KOPT-K1 (cell line): ENCODE measurements around the gene CBL.

Source experiments
- H3K27ac ChIP-seq: fragments of 200-600 bp; sonication (generic); 2 replicates; pipeline ENCODE4 v1.5.1; 2016; ENCODE audit warnings: antibody characterized with exemption, mild to moderate bottlenecking, low read depth, low read length; ENCODE audit not compliant: poor library complexity, severe bottlenecking
- H3K36me3 ChIP-seq: fragments of 200-600 bp; sonication (generic); 2 replicates; pipeline ENCODE4 v1.5.1; 2017; ENCODE audit warnings: antibody characterized with exemption, mild to moderate bottlenecking, low read length, moderate library complexity; ENCODE audit not compliant: insufficient read depth
- H3K9me3 ChIP-seq: fragments of 200-600 bp; sonication (generic); 2 replicates; pipeline ENCODE4 v1.5.1; 2017; ENCODE audit warnings: antibody characterized with exemption, low read length, mild to moderate bottlenecking; ENCODE audit not compliant: insufficient read depth, poor library complexity, severe bottlenecking

The CBL gene

DNA sequence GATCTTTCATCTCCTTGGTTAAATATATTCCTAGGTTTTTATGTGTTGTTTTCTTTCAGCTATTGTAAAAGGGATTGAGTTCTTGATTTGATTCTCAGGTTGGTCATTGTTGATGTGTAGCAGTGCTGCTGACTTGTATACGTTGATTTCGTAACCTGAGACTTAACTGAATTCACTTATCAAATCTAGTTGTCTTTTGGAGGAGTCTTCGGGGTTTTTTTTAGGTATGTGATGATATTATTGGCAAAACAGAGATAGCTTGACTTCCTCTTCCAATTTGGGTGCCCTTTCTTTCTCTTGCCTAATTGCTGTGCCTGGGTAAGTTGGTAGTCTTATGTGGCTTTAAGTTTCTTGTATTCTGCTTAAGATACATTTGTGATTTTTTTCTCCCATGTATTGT lies 52.8 kb downstream of the CBL start:
- Histone ChIP-seq H3K27ac (no peak overlapping the region), H3K9me3 (no peaks in the 10 kb centered on the region), H3K36me3 (no peaks in the 10 kb centered on the region)

DNA sequence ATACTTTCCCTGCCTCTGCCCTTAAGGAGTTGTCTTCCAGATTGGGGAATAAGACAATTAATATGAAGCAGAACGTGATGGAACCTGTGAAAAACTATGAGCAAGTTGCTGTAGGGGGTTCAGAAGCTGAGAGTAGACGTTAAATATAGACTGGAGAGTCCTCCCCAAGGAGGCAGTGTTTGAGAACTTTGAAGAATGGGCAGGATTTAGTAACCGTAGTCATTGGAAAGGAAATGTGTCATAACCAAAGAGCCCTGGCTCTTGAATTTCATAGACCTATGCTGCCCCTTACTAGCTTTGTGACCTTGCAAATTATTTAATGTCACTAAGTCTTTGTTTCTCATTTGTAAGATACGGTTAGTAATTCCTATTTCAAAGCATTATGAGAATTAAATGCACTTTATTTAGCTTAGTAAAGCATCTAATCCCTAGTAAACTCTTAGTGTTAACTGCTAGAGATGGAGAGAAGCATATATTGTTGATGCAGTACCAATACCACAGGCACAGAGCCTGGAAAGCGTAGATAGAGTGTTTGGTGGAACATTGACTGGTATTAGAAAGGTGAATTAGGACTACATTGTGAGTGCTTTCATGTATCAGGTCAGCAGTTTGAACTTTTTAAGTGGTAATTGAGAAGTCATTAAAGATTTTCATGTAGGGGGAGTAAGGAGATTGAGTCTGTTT lies 56.7 kb downstream of the CBL start:
- Histone ChIP-seq H3K36me3 (no peaks in the 10 kb centered on the region), H3K9me3 (no peaks in the 10 kb centered on the region), H3K27ac (peak overlapping the region; percentile 63)

DNA sequence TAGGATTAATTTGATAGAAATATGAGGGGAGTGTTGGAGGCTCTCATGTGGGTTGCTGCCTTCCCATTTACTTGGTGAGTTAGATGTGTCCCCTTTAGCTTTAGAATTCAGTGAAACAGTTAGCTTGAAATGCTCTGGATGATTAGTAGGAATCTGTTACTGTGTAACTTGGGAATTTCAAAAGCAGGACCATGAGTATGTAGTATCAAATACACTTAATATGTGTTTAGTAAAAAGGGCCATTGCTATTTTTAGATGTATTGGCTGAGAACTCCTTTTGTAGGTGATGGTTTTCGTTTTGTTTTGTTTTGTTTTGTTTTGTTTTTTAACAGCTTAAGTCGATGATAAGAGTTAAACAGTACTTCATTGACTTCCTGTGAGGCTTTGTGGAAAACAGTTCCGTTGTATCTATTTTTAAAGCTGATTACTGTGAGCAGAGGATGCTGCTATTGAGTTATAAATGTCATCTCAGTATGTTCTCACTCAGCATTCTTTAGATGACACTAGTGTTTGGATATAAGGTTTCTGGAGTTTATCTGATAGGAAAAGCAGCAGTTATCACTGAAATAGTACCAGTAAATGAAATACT lies 57.3 kb downstream of the CBL start:
- H3K27ac ChIP-seq, result peak overlapping the region; percentile 63
- no peaks in the 10 kb centered on the region for H3K36me3 ChIP-seq

DNA sequence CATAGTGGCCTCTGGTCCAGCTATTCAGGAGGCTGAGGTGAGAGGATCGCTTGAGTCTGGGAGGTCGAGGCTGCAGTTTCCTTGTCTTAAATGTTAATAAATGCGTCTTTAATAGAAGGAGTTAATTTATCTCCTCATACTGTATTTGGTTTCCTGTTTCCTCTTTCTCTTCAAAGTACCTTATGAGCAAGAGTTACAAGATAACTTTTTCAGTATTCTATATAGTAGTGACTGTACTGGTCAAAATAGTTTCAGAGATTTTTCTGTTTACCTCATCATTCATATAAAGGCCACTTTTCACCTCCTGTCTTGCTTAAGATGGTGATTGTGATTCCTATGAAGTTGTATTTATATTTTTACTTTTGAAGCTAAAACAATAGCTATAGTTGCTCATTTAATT lies 59.9 kb downstream of the CBL start:
- no peaks in the 10 kb centered on the region for H3K9me3 ChIP-seq

More for the DNA sequence above, 57.3 kb downstream of the CBL start:
- no peaks in the 10 kb centered on the region for H3K9me3 ChIP-seq

DNA sequence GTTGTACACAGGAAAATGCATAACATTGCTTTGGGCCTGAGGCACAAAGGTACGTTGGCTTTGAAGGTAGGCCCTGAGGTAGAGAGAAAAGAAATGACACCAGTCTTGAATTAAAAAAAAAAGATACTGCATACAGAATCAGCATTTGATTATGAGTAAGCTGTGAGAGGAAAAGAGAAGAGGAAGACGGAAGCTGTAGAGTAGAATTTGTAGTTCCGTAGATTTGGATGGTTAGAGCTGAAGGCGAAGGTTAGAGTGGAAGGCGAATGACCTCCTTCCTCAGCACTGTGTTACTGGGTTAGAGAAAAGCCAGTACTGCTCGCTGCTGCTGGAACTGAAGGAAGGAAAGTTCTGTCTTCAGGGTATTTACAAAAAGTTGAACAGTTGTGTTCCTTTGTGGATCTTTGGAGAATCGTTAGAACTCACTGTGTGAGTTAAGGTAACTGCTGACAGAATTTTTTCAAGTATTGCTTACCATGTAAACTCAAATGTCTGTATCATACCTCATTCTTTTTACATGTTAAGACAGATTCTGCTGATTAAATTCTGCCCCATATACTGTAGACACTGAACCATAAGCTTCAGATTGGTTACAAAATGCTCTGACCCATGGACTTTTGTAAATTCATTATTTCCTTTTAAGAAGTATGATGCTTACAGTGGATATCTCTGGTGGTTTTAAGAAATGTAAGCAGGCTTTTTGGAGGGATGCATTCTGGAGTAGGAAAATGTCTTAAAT lies 60.5 kb downstream of the CBL start:
- H3K27ac ChIP-seq, result no peak overlapping the region
- H3K36me3 ChIP-seq, result no peaks in the 10 kb centered on the region
- H3K9me3 ChIP-seq, result no peaks in the 10 kb centered on the region

More for the DNA sequence above, 59.9 kb downstream of the CBL start:
- Histone ChIP-seq H3K36me3 (no peaks in the 10 kb centered on the region), H3K27ac (no peak overlapping the region)

DNA sequence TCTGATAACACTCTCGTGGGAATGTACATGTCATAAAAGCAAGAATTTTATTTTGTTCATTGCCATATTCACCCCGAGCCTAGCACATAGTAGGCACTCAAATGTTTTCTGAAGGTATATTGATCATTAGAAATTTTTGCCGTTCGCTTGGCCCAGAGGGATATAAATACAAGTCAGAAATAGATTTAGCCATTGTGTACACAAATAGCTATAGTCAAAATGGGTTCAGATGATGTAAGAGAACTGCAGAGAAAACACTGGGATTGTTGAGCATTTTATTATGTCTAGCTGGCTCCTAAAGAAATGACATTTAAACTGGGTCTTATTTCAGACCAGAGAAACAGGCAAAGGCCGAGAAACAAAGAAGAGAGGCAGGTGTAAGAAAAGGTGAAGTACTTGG lies 61.5 kb downstream of the CBL start:
- Histone ChIP-seq H3K36me3 (no peaks in the 10 kb centered on the region), H3K9me3 (no peaks in the 10 kb centered on the region), H3K27ac (no peak overlapping the region)

DNA sequence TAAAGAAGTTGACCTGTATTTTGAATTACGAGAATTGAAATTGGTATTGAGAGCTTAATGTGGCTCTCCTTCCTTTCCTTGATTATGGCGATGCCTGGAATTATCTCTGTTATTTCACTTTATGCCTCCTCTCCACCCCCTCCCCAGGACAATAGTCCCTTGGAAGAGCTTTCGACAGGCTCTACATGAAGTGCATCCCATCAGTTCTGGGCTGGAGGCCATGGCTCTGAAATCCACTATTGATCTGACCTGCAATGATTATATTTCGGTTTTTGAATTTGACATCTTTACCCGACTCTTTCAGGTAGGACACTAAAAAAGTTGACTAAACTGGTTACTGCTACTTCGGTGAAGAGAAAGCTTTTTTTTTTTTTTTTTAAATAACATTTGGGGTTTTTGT lies 67.6 kb downstream of the CBL start:
- no peak overlapping the region for H3K27ac ChIP-seq
- peaks cover 59% of the 10 kb centered on the region for H3K36me3 ChIP-seq

DNA sequence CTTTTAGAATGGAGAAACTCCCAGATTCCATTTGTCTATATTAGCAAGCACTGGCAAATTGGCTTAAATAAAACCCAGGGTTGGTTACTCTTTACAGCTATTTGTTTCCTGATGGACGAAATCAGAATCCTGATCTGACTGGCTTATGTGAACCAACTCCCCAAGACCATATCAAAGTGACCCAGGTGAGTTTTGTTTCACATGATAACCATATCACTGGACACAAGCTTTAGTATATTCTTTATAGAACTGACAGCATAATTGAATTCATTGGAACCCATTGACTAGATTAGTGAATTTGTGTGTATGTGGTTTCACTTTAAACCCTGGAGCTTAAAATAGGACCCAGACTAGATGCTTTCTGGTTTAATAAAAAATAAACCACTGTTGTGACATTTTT lies 71.5 kb downstream of the CBL start:
- H3K9me3 ChIP-seq, result no peaks in the 10 kb centered on the region
- no peak overlapping the region for H3K27ac ChIP-seq
- H3K36me3 ChIP-seq, result peaks cover 73% of the 10 kb centered on the region

More for the DNA sequence above, 67.6 kb downstream of the CBL start:
- H3K9me3 ChIP-seq, result no peaks in the 10 kb centered on the region

DNA sequence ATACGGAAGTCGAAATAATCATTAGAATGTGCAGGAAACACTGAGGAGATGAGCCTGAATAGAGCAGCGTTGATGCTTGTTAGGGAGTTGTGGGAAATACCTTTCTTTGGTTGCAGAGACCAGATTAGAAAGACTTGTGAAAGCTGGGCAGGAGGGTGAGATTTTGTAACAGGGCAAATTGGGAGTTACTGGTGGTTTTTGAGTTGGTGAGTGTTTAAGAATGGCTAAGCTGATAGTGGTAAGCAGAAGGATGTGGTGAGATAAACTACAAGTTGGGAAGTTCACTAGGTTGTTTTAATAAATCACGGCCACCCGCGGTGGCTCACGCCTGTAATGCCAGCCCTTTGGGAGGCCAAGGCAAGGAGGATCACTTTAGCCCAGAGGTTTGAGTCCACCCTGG lies 76.4 kb downstream of the CBL start:
- Histone ChIP-seq H3K36me3 (peaks cover 55% of the 10 kb centered on the region), H3K27ac (no peak overlapping the region), H3K9me3 (no peaks in the 10 kb centered on the region)

DNA sequence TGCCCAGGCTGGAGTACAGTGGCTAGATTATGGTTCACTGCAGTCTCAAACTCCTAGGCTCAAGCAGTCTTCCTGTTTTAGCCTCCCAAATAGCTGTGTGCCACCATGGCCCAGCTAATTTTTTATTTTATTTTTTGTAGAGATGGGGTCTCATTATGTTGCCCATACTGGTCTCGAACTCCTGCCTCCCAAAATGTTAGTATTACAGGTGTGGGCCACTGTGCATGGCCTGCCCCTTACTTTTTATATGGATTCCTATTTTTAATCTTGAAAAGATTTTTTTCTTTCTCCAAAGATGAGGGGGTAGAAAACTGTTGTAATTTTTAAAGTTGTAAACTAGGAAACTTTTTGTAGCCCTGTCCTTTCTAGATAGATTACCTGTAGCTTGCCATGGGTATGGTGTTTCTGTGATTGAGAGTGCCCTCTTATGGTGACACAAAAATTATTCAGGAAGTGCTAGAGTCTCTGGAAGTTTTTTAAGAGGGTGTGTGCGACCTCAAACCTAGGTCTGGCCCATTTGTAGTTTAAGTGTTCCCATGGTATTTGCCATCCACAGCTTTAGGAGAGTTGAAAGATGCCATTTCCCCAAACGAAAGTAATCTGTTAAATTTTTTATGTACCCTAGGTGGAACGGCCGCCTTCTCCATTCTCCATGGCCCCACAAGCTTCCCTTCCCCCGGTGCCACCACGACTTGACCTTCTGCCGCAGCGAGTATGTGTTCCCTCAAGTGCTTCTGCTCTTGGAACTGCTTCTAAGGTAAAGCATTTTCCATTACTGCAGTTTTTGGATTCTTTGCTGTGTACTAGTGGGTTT lies 78.4 kb downstream of the CBL start:
- Histone ChIP-seq H3K27ac (no peak overlapping the region), H3K9me3 (no peaks in the 10 kb centered on the region), H3K36me3 (peaks cover 53% of the 10 kb centered on the region)

DNA sequence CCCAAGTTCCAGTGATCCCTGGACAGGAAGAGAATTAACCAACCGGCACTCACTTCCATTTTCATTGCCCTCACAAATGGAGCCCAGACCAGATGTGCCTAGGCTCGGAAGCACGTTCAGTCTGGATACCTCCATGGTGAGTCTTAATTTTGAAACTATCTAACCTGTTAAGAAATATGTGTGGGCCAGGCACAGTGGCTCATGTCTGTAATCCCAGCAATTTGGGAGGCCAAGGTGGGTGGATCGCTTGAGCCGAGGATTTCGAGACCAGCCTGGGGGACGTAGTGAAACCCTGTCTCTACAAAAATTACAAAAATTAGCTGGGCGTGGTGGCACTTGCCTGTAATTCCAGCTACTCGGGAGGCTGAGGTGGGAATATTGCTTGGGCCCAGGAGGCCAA lies 79.3 kb downstream of the CBL start:
- H3K27ac ChIP-seq, result no peak overlapping the region
- peaks cover 6% of the 10 kb centered on the region for H3K9me3 ChIP-seq
- peaks cover 54% of the 10 kb centered on the region for H3K36me3 ChIP-seq

DNA sequence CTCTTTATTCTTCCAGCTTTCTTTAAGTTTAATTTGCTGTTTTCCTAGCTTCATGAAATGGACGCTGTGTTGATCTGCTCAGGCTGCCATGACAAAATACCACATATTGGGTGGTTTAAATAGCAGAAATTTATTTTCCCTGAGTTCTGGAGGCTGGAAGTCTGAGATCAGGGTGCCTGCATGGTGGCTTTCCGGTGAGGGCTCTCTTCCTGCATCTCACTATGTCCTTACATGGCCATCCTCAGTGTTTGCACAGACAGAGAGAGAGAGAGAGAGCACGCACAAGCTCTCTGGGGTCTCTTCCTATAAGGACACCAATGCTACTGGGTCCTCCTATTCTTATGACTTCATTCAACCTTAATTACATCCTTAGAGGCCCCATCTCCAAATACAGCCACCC lies 82.1 kb downstream of the CBL start:
- H3K36me3 ChIP-seq, result peaks cover 68% of the 10 kb centered on the region
- H3K27ac ChIP-seq, result no peak overlapping the region

DNA sequence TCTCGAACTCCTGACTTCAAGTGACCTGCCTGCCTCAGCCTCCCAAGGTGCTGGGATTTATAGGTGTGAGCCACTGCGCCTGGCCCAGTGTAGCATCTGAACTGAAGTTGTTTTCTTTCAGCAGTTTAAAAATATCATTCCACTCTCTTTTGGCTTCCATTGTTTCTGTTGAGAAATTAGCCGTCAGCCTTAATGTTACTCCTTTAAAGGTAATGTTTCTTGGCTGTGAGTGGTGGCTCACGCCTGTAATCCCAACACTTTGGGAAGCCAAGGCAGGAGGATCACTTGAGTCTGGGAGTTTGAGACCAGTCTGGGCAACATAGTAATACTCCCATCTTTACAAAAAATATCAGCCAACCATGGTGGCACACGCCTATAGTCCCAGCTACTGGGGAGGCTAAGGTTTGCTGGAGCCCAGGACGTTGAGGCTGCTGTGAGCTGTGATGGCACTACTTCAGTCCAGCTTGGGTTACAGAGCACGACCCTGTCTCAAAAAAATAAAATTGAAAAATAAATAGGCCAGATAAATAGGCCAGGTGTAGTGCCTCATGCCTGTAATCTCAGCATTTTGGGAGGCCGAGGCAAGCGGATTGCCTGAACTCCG lies 84.9 kb downstream of the CBL start:
- Histone ChIP-seq H3K27ac (no peak overlapping the region), H3K36me3 (peaks cover 61% of the 10 kb centered on the region), H3K9me3 (peaks cover 16% of the 10 kb centered on the region)

More for the DNA sequence above, 82.1 kb downstream of the CBL start:
- H3K9me3 ChIP-seq, result peaks cover 16% of the 10 kb centered on the region

DNA sequence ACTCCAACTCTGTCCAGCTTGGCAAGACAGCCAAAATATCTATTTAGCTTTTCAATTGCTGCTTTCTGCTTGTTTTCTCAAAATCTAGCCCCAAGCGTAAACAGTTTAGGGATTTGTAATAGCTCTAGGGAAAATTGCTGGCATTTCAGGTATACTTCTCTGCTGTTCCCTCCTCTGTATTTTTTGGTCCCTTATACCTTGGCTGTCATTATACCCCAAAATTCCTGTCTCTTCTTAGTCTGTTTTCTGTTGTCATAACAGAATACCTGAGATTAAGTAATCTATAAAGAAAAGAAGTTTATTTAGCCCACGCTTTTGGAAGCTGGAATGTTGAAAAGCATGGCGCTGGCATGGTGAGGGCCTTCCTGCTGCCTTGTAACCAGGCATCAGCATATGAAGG lies 87.3 kb downstream of the CBL start:
- Histone ChIP-seq H3K27ac (no peak overlapping the region), H3K36me3 (peaks cover 61% of the 10 kb centered on the region), H3K9me3 (peaks cover 16% of the 10 kb centered on the region)

DNA sequence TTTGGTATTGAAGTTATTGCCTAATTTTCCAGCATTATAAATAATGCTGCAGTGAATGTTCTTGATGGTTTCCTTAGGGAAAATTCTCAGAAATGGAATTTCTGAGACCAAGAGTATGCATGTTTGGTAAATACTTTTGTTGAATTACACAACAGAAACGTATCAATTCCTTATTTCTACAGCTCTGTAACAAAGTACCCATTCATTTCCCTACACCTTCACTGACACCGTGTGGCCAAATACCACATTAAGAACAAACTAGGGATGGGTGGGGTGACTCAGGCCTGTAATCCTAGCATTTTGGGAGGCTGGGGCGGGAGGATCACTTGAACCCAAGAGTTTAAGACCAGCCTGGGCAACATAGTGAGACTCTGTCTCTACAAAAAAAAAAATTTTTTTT lies 89.0 kb downstream of the CBL start:
- Histone ChIP-seq H3K36me3 (peaks cover 63% of the 10 kb centered on the region), H3K9me3 (peaks cover 12% of the 10 kb centered on the region), H3K27ac (no peak overlapping the region)
